ENCODE measurements around the gene CCDC116.
"Not testable (repeated sequence)": the region's sequence is repeated elsewhere in the genome, so short reads cannot be mapped to it uniquely, and the experiment has no call there.

Gene CCDC116

GRCh38 chr22:21673534-21674321 is 41.2 kb downstream of the CCDC116 start:
- H4K20me1 ChIP-seq (ENCODE audit: insufficient read depth, low read length, poor library complexity, severe bottlenecking) = no peaks in the 10 kb centered on the region
- H3K9me2 ChIP-seq (replicated peaks; ENCODE audit: low read depth, low read length) = no peaks in the 10 kb centered on the region
- H3K9ac ChIP-seq (ENCODE audit: low read depth, low read length, poor library complexity, severe bottlenecking) = no peak overlapping the region
- H3K4me3 ChIP-seq (ENCODE audit: low read length, poor library complexity, severe bottlenecking) = no peak overlapping the region
- no peaks in the 10 kb centered on the region for H3K9me3 ChIP-seq (ENCODE audit: insufficient read depth, low read depth, low read length)
- H3K4me1 ChIP-seq (ENCODE audit: insufficient read depth, low read length, poor library complexity, severe bottlenecking) = no peaks in the 10 kb centered on the region
- H3F3A ChIP-seq (ENCODE audit: low read depth) = no peaks in the 10 kb centered on the region
- peaks cover 47% of the 10 kb centered on the region; the same call in 1 of the 2 replicates for H3K36me3 ChIP-seq (ENCODE audit: insufficient read depth, low read length)
- no peaks in the 10 kb centered on the region for H3K27me3 ChIP-seq (ENCODE audit: insufficient read depth, low read length, poor library complexity, severe bottlenecking)
- H3K79me2 ChIP-seq (ENCODE audit: insufficient read depth, low read length) = peaks cover 9% of the 10 kb centered on the region; the same call in 1 of the 2 replicates
- H3K4me2 ChIP-seq (ENCODE audit: low read depth, low read length, poor library complexity, severe bottlenecking) = no peak overlapping the region
- no peak for TF ChIP-seq EZH2phosphoT487 (IDR thresholded peaks at IDR 0.05; ENCODE audit: borderline replicate concordance)
- TF ChIP-seq, protein P1, sequence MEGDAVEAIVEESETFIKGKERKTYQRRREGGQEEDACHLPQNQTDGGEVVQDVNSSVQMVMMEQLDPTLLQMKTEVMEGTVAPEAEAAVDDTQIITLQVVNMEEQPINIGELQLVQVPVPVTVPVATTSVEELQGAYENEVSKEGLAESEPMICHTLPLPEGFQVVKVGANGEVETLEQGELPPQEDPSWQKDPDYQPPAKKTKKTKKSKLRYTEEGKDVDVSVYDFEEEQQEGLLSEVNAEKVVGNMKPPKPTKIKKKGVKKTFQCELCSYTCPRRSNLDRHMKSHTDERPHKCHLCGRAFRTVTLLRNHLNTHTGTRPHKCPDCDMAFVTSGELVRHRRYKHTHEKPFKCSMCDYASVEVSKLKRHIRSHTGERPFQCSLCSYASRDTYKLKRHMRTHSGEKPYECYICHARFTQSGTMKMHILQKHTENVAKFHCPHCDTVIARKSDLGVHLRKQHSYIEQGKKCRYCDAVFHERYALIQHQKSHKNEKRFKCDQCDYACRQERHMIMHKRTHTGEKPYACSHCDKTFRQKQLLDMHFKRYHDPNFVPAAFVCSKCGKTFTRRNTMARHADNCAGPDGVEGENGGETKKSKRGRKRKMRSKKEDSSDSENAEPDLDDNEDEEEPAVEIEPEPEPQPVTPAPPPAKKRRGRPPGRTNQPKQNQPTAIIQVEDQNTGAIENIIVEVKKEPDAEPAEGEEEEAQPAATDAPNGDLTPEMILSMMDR (conservative IDR thresholded peaks at IDR 0.05; ENCODE audit: low read length) = no peak
- no peak overlapping the region for H2AFZ ChIP-seq (ENCODE audit: low read length)

GRCh38 chr22:21674638-21675245 is 42.2 kb downstream of the CCDC116 start:
- Histone ChIP-seq H4K20me1 (ENCODE audit: insufficient read depth, low read length, poor library complexity, severe bottlenecking) (no peaks in the 10 kb centered on the region), H3K4me2 (ENCODE audit: low read depth, low read length, poor library complexity, severe bottlenecking) (no peak overlapping the region), H3K79me2 (ENCODE audit: insufficient read depth, low read length) (peaks cover 2% of the 10 kb centered on the region; the same call in 1 of the 2 replicates), H3K27me3 (ENCODE audit: insufficient read depth, low read length, poor library complexity, severe bottlenecking) (no peaks in the 10 kb centered on the region), H3K4me1 (ENCODE audit: insufficient read depth, low read length, poor library complexity, severe bottlenecking) (no peaks in the 10 kb centered on the region), H3K9me2 (replicated peaks; ENCODE audit: low read depth, low read length) (no peaks in the 10 kb centered on the region), H3K36me3 (ENCODE audit: insufficient read depth, low read length) (peaks cover 47% of the 10 kb centered on the region; the same call in 1 of the 2 replicates), H3K9me3 (ENCODE audit: insufficient read depth, low read depth, low read length) (no peaks in the 10 kb centered on the region), H3F3A (ENCODE audit: low read depth) (no peaks in the 10 kb centered on the region), H2AFZ (ENCODE audit: low read length) (no peak overlapping the region), H3K4me3 (ENCODE audit: low read length, poor library complexity, severe bottlenecking) (no peak overlapping the region), H3K9ac (ENCODE audit: low read depth, low read length, poor library complexity, severe bottlenecking) (no peak overlapping the region)
- TF ChIP-seq EZH2phosphoT487 (IDR thresholded peaks at IDR 0.05; ENCODE audit: borderline replicate concordance) = no peak
- TF ChIP-seq, protein P1 (conservative IDR thresholded peaks at IDR 0.05; ENCODE audit: low read length) = no peak

- Histone ChIP-seq H3K4me1 (ENCODE audit: insufficient read depth, low read length, poor library complexity, severe bottlenecking) (no peaks in the 10 kb centered on the region), H3F3A (ENCODE audit: low read depth) (no peaks in the 10 kb centered on the region), H3K36me3 (ENCODE audit: insufficient read depth, low read length) (peaks cover 32% of the 10 kb centered on the region; the same call in 1 of the 2 replicates), H3K79me2 (ENCODE audit: insufficient read depth, low read length) (no peaks in the 10 kb centered on the region), H3K9me3 (ENCODE audit: insufficient read depth, low read depth, low read length) (no peaks in the 10 kb centered on the region), H4K20me1 (ENCODE audit: insufficient read depth, low read length, poor library complexity, severe bottlenecking) (no peaks in the 10 kb centered on the region), H3K4me3 (ENCODE audit: low read length, poor library complexity, severe bottlenecking) (no peak overlapping the region), H3K4me2 (ENCODE audit: low read depth, low read length, poor library complexity, severe bottlenecking) (no peak overlapping the region), H3K9me2 (replicated peaks; ENCODE audit: low read depth, low read length) (no peaks in the 10 kb centered on the region), H3K27me3 (ENCODE audit: insufficient read depth, low read length, poor library complexity, severe bottlenecking) (no peaks in the 10 kb centered on the region), H3K9ac (ENCODE audit: low read depth, low read length, poor library complexity, severe bottlenecking) (no peak overlapping the region), H2AFZ (ENCODE audit: low read length) (no peak overlapping the region)
- TF ChIP-seq, protein P1 (conservative IDR thresholded peaks at IDR 0.05; ENCODE audit: low read length) = no peak
- no peak for TF ChIP-seq EZH2phosphoT487 (IDR thresholded peaks at IDR 0.05; ENCODE audit: borderline replicate concordance)
These were observed 45.3 kb downstream of the CCDC116 start for GRCh38 chr22:21677606-21678443.

DNA sequence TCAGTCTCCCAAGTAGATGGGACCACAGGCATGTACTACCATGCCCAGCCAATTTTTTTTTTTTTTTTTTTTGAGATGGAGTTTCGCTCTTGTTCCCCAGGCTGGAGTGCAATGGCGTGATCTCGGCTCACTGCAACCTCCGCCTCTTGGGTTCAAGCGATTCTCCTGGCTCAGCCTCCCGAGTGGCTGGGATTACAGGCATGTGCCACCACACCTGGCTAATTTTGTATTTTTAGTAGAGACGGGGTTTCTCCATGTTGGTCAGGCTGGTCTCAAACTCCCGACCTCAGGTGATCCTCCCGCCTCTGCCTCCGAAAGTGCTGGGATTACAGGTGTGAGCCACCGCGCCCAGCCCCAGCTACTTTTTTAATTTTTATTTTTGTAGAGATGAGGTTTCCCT is 46.3 kb downstream of the CCDC116 start:
- peaks cover 29% of the 10 kb centered on the region; the same call in 1 of the 2 replicates for H3K36me3 ChIP-seq (ENCODE audit: insufficient read depth, low read length)
- not testable (repeated sequence) for H3F3A ChIP-seq (ENCODE audit: low read depth); H3K4me1 ChIP-seq (ENCODE audit: insufficient read depth, low read length, poor library complexity, severe bottlenecking); H3K9ac ChIP-seq (ENCODE audit: low read depth, low read length, poor library complexity, severe bottlenecking); H3K4me2 ChIP-seq (ENCODE audit: low read depth, low read length, poor library complexity, severe bottlenecking); H4K20me1 ChIP-seq (ENCODE audit: insufficient read depth, low read length, poor library complexity, severe bottlenecking); H3K9me2 ChIP-seq (replicated peaks; ENCODE audit: low read depth, low read length); H3K79me2 ChIP-seq (ENCODE audit: insufficient read depth, low read length); H3K9me3 ChIP-seq (ENCODE audit: insufficient read depth, low read depth, low read length); H3K4me3 ChIP-seq (ENCODE audit: low read length, poor library complexity, severe bottlenecking); H2AFZ ChIP-seq (ENCODE audit: low read length); H3K27me3 ChIP-seq (ENCODE audit: insufficient read depth, low read length, poor library complexity, severe bottlenecking)

All from Loucy (cell line).